SK-N-SH treated with all-trans-retinoic acid at 6 μM for 48 hours (cell line): ENCODE results near the gene FNTB.

Experiments
- RARB ChIP-seq: fragments of 250-450 bp; sonication (Bioruptor Pico); IDR thresholded peaks from 2 replicates; pipeline ENCODE4 v1.8.0; 2021; ENCODE audit warnings: mild to moderate bottlenecking, moderate library complexity
- TCF4 ChIP-seq: fragments of 250-450 bp; sonication (Bioruptor Pico); IDR thresholded peaks from 2 replicates; pipeline ENCODE4 v1.8.0; 2021; ENCODE audit warnings: mild to moderate bottlenecking, moderate library complexity, borderline replicate concordance
- ZFP30 ChIP-seq: fragments of 450-650 bp; formaldehyde crosslinking; IDR thresholded peaks from 2 replicates; pipeline ENCODE4 v1.5.0; 2022; ENCODE audit warnings: mild to moderate bottlenecking, moderate library complexity
- TF ChIP-seq, protein P1 (sequence below): fragments of 250-450 bp; sonication (Bioruptor Pico); IDR thresholded peaks from 2 replicates; pipeline ENCODE4 v1.8.0; 2021; ENCODE audit warnings: low read depth, mild to moderate bottlenecking, moderate library complexity, borderline replicate concordance

DNA sequence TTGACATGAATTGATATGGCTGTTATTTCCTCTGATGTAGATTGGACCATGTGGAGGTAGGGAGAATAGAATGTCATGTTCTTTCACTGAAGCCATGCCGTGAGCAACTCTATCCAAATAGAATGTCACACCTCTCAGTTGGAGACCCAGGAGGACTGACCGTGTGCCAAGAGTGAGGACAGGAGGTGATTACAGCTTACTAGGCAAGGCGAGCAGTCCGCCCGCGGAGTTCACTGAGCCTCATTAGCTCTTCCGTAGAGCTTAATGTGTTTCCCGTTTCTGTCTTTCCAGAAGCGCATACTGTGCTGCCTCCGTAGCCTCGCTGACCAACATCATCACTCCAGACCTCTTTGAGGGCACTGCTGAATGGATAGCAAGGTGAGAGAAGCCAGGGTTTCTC is 45.6 kb downstream of the FNTB start:
- no peak for TF ChIP-seq RARB
- TF ChIP-seq TCF4 (CRISPR knock-in tag), result no peak
- TF ChIP-seq ZFP30 (CRISPR knock-in tag), result no peak
- TF ChIP-seq, protein P1, sequence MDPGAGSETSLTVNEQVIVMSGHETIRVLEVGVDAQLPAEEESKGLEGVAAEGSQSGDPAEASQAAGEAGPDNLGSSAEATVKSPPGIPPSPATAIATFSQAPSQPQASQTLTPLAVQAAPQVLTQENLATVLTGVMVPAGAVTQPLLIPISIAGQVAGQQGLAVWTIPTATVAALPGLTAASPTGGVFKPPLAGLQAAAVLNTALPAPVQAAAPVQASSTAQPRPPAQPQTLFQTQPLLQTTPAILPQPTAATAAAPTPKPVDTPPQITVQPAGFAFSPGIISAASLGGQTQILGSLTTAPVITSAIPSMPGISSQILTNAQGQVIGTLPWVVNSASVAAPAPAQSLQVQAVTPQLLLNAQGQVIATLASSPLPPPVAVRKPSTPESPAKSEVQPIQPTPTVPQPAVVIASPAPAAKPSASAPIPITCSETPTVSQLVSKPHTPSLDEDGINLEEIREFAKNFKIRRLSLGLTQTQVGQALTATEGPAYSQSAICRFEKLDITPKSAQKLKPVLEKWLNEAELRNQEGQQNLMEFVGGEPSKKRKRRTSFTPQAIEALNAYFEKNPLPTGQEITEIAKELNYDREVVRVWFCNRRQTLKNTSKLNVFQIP (CRISPR knock-in tag), result no peak
